ENCODE measurements around the gene PPP1R1B. TPM values are rescaled to one million over a fixed set of nuclear protein-coding genes. Genes with fewer than 3 reads are reported as not detected.

PPP1R1B gene
- total RNA-seq, 1 donor from 2014 or later = not detected

DNA sequence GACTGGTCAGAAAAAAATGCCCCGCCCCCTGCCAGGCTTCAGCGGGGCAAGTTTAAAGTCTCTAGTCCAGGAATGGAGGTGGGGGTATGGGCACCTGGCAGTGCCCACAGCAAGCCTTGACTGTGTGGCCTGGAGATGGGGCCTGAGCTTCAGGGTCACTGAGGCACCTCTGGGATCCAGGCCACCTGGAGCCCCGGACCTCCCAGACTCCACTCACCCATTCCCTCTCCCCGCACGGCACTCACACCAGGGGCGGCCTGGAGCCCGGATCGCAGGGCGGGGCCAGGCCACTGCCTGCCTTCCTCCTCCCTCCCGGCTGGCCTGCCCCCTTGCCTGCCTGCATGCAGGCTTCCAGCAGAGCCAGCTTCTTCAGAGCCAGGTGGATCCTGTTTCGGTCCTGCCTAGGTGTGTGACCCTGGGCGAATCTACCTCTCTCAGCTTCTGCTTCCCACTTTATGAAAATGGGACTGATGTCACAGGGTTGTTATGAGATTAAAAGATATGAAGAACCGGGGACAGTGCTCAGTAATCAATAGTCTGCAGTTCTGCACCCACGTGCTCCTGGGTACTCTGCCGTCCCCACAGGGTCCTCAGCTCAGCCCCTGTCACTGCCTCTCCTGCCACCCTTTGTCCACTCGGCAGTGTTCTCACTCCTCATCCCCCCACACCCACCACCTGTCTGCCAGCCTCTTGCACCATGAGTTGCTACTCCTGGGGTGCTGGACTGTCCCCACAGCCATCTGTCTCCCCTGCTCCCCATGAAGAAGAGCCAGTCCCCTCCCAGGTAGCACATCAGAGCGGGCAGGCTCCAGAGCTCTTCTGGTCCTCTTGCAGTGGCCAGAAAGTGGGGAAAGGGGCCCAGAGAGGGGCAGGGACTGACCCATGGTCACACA lies 37.2 kb downstream of the PPP1R1B start:
- FAIRE-seq (no peak), DNase-seq (ENCODE audit: low read depth) (no peak)
- Histone ChIP-seq H3K27me3 (ENCODE audit: control insufficient read depth, insufficient read depth, low read length) (peaks cover 15% of the 10 kb centered on the region), H3K36me3 (ENCODE audit: control insufficient read depth, insufficient read depth, low read length) (peaks cover 7% of the 10 kb centered on the region), H3K4me3 (ENCODE audit: low read depth, low read length) (no peak overlapping the region)
- TF ChIP-seq, protein P1, sequence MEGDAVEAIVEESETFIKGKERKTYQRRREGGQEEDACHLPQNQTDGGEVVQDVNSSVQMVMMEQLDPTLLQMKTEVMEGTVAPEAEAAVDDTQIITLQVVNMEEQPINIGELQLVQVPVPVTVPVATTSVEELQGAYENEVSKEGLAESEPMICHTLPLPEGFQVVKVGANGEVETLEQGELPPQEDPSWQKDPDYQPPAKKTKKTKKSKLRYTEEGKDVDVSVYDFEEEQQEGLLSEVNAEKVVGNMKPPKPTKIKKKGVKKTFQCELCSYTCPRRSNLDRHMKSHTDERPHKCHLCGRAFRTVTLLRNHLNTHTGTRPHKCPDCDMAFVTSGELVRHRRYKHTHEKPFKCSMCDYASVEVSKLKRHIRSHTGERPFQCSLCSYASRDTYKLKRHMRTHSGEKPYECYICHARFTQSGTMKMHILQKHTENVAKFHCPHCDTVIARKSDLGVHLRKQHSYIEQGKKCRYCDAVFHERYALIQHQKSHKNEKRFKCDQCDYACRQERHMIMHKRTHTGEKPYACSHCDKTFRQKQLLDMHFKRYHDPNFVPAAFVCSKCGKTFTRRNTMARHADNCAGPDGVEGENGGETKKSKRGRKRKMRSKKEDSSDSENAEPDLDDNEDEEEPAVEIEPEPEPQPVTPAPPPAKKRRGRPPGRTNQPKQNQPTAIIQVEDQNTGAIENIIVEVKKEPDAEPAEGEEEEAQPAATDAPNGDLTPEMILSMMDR (IDR thresholded peaks at IDR 0.05; ENCODE audit: insufficient read depth, low read length, severe bottlenecking) = no peak

DNA sequence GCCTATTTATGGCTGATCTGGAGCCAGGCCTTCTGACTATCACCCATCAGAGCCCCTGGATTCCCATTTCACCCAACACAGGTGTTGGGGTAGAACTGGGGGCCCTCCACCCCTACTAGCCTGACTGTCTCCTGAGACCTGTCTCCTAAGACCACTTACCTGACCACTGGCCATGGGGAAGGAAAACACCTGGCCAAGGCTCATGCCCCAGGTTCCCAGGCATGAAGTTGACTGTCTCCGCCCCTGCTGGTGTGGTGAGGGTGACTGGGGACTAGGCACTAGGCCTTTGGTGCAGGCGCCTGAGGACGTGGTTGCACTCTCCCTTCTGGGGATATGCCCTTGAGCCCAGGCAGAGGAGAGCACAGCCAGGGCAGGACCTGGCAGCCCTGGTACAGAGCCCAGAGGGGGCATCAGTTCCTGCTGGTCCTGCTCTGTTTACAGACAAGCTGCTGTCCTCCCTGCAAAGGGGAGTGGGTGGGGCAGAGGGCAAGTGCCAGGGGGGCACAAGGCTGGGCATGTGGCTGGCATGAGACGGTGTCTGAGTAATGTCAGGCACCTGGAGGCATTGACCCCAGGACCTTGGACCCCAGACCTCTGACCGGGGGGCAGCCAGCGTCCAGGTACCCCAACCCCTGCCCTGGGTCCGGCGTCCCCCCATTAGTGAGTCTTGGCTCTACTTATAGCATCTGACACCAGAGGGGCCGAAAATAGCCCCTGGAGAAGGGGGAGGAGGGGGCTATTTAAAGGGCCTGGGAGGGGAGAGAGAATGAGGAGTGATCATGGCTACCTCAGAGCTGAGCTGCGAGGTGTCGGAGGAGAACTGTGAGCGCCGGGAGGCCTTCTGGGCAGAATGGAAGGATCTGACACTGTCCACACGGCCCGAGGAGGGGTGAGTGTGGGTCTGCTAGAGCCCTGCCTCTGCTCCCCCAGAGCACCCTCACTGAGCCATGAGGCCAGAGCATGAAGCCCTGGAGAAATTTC lies 38.1 kb downstream of the PPP1R1B start, which contains the start of gene TCAP:
Gene TCAP, plus strand, starts transcription at position 769 of the 981 bp plus-strand sequence. Its CDS starts 11 bp downstream, at position 780.
- peaks cover 20% of the 10 kb centered on the region for H3K27me3 ChIP-seq (ENCODE audit: control insufficient read depth, insufficient read depth, low read length)
- DNase-seq (ENCODE audit: low read depth) (no peak), FAIRE-seq (no peak)
- H3K36me3 ChIP-seq (ENCODE audit: control insufficient read depth, insufficient read depth, low read length) = peaks cover 7% of the 10 kb centered on the region
- TF ChIP-seq, protein P1 (IDR thresholded peaks at IDR 0.05; ENCODE audit: insufficient read depth, low read length, severe bottlenecking) = no peak
- H3K4me3 ChIP-seq (ENCODE audit: low read depth, low read length) = no peak within 1 kb of the TSS

DNA sequence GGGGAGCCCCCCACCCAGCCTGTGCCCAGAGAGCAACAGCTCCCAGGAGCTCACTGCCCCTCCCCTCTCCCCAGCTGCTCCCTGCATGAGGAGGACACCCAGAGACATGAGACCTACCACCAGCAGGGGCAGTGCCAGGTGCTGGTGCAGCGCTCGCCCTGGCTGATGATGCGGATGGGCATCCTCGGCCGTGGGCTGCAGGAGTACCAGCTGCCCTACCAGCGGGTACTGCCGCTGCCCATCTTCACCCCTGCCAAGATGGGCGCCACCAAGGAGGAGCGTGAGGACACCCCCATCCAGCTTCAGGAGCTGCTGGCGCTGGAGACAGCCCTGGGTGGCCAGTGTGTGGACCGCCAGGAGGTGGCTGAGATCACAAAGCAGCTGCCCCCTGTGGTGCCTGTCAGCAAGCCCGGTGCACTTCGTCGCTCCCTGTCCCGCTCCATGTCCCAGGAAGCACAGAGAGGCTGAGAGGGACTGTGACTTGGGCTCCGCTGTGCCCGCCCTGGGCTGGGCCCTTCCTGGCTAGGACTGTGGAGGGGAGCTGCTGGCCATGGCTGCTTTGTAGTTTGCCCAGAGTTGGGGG lies 39.0 kb downstream of the PPP1R1B start:
- no peak overlapping the region for H3K4me3 ChIP-seq (ENCODE audit: low read depth, low read length)
- H3K27me3 ChIP-seq (ENCODE audit: control insufficient read depth, insufficient read depth, low read length) = peaks cover 20% of the 10 kb centered on the region
- H3K36me3 ChIP-seq (ENCODE audit: control insufficient read depth, insufficient read depth, low read length) = peaks cover 4% of the 10 kb centered on the region
- FAIRE-seq (no peak), DNase-seq (ENCODE audit: low read depth) (no peak)
- TF ChIP-seq, protein P1 (IDR thresholded peaks at IDR 0.05; ENCODE audit: insufficient read depth, low read length, severe bottlenecking) = peak; percentile 35

DNA sequence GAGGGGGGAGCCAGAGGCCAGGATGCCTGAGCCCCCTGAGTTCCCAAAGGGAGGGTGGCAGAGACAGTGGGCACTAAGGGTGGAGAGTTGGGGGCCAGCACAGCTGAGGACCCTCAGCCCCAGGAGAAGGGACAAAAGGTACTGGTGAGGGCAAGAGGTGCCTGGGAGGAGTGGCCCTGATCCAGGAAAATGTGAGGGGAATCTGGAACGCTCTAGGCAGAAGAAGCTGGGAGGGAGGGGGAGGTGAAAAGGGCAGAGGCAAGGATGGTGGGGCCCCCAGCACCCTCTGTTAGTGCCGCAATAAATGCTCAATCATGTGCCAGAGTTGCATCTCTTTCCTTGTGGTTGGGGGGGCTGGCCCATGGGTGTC lies 39.5 kb downstream of the PPP1R1B start:
- FAIRE-seq (no peak), DNase-seq (ENCODE audit: low read depth) (no peak)
- Histone ChIP-seq H3K27me3 (ENCODE audit: control insufficient read depth, insufficient read depth, low read length) (peaks cover 21% of the 10 kb centered on the region), H3K36me3 (ENCODE audit: control insufficient read depth, insufficient read depth, low read length) (peaks cover 4% of the 10 kb centered on the region), H3K4me3 (ENCODE audit: low read depth, low read length) (no peak overlapping the region)
- TF ChIP-seq, protein P1 (IDR thresholded peaks at IDR 0.05; ENCODE audit: insufficient read depth, low read length, severe bottlenecking) = no peak

DNA sequence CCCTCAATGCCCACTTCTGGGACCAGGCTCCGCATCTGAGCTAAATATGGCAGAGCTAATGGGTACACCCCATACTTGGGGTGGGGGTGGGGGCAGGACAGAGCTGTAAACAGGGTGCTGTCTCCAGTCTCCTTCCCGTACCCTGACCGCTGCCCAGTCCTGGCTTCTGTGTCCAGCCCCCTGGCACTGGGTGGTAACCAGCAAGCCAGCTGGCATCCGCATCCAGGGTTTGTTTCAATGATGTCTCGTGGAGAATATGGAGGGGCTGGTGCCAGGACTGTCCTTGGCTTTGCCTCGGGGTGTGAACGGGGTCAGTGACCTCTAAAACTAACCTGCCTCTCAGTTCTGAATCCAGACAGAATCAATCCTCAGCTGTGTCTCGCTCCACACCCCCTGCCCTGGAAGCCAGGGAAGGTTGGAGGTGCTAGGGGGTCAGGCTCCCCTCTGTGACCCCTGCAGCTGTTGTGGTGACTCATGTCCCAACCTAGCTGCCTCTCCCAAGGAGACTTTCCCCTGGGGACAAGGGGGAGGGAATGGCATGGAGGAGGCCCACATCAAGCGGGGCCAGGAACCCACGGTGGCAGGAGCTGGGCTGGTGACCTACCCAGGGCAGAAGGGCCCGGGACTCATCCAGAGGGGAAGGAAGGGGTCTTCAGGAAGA lies 40.0 kb downstream of the PPP1R1B start:
- no peak for DNase-seq (ENCODE audit: low read depth)
- TF ChIP-seq, protein P1 (IDR thresholded peaks at IDR 0.05; ENCODE audit: insufficient read depth, low read length, severe bottlenecking) = no peak
- Histone ChIP-seq H3K4me3 (ENCODE audit: low read depth, low read length) (no peak overlapping the region), H3K27me3 (ENCODE audit: control insufficient read depth, insufficient read depth, low read length) (peaks cover 23% of the 10 kb centered on the region), H3K36me3 (ENCODE audit: control insufficient read depth, insufficient read depth, low read length) (peaks cover 4% of the 10 kb centered on the region)
- FAIRE-seq = no peak
